Adipose tissue (tissue), 3 donors: ENCODE measurements around the gene COLEC11. TPM values are rescaled to one million over a fixed set of nuclear protein-coding genes. Genes with fewer than 3 reads are reported as not detected.
A peak's percentile ranks its signal among the peaks of the same experiment; 100 is the strongest.

Experiments used
- H3K27ac ChIP-seq: one replicate; pipeline ENCODE4 v1.5.1; 2013; ENCODE audit warnings: low read depth, low read length
- WGBS, 3 donors: extraction: QIAGEN DNeasy Blood & Tissue Kit; methylation state at CpG; one replicate each; pipeline ENCODE4 v1.1.7; 2013; 5-methylcytosine and 5-hydroxymethylcytosine counted together
- polyA plus RNA-seq, 3 donors: library from polyadenylated mRNA; stranded (reverse); fragments of 200-250 nt; gene quantifications; one replicate each; pipeline ENCODE4 v1.2.3, GENCODE V29; 2013
- donor health status: healthy with polysubstance abuse.
- donor health status: Bipolar disorder and iron deficiency.
- donor health status: healthy.

The COLEC11 gene
- polyA plus RNA-seq, 3 donors: 7.9 to 19.6 (median 9.6) TPM

DNA sequence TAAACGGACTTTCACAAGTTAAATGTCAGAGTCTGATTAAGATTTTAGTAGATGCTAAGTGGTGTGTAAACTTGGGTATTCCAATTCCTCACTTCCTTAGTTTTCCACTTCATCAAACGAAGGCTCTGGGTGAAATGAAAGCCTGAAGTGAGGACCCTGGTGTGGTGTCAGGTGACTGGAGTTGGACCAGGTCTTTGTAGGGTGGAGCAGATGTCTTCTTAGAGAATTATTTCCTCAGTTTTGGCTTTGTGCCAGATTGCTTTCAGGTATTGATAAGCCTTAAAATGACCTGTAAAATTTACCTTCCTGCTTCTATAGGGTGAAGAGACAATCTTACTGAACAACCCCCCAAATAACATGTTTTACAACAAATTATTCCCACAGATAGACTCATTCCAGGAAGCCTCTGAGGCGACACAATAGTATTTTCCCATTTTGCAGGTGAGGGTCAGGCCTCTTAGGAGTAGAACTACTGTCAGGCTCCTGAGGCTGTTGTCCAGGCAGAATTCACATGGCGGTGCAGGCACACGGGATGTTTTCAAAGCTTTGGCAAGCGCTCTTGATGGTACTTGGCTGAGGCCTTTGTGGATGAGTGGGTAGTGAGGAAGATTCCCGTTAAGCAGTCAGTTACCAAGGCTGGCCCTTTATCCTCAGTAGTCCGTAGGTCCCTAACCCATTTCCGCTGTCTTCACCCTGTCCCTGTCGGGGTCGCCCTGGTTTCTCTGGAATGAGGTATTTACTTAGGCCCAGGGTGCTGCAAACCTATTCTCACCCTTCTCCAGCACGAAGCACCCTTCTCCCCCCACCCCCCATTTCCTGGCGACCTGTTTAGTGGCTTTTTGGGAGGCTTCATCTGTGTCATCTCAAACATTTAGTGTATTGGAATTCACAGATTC, 13.3 kb upstream of the COLEC11 start:
- 81 to 86% (median 85%) methylated on average over 13 of the region's 13 CpGs for WGBS, 3 donors
- no peak overlapping the region for H3K27ac ChIP-seq

DNA sequence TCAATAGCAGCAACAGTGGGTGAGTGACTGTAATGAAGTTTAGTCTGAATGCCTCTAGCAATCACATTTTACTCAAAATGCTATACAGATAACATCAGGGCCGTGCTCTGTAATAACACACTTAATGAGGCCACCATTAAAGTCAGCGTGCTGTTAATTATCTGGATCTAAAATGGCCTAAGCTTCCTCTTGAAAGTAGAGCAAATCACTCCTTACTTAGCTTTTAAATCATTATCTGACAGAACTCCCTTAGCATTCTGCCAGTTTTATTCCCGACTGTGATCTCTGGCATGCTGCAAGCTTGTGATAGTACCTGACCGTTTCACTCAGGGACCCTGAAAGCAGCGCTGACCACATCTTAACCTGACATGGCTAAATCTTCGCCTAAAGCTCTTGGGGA, 10.8 kb upstream of the COLEC11 start:
- no peak overlapping the region for H3K27ac ChIP-seq
- WGBS, 3 donors: 69 to 79% (median 79%) methylated on average over 6 of the region's 6 CpGs

DNA sequence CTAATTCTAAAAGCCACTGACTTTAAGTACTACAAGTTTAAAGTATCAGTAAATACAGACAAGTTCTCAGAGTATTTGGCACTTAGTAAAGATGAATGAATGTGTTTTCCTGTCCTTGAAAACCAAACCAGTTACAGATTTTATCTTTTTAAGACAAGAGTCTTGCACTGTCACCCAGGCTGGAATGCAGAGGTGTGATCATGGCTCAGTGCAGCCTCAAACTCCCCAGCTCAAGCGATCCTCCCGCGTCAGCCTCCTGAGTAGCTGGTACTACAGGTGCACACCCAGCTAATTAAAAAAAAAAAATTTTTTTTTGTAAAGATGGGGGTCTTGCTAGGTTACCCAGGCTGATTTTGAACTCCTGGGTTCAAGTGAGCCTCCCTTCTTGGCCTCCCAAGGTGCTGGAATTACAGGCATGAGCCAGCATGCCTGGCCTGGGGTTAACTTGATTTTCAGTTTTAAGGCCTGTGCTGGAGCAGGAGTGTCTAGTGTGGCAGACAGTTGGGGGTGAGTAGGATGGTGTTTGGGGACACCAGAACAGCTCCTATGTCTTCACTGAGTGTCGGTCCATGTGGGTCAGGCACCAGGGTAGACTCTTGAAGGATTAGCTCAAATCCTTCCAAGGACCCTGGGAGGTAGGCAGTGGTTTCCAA, 10.2 kb upstream of the COLEC11 start:
- 40 to 71% (median 46%) methylated on average over 4 of the region's 4 CpGs for WGBS, 3 donors
- H3K27ac ChIP-seq: peak overlapping the region; percentile 57

DNA sequence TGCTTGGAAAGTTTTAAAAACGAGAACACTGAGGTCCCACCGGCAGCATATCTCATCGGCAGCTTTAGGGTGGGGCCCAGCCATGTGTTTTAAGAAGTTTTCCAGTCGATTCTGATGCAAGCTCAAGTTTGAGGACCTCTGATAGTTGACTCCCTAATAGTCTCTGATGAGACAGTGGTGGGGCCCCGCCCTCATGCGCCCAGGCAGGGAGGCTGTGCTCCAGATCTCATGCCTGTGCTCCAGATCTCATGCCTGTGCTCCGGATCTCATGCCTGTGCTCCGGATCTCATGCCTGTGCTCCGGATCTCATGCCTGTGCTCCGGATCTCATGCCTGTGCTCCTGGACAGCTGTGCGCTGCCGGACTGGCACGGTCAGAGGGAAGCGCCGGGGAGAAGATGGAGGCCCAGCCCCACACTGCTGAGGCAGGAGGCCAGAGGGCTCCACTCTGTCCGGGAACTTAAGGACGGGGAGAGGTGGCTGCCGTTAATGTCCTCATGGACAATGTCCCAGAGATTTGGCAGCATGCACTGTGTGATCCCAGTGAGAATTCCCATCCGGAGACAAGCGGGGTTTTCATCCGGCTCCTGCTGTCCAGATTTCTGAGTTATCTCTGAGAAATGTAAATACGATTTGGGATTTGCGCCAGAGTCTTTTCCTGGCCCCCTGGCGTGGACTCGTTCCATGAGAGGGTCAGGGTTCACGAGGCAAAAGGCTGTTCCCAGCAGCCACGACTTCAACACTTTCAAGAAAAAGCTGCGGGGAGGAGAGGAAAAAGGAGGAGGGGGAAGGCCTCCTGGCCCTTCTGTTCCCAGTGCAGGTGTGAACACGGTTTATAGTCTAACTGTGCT, 9.4 kb upstream of the COLEC11 start:
- H3K27ac ChIP-seq: peak overlapping the region; percentile 57
- WGBS, 3 donors: 23 to 45% (median 35%) methylated on average over 29 of the region's 29 CpGs

DNA sequence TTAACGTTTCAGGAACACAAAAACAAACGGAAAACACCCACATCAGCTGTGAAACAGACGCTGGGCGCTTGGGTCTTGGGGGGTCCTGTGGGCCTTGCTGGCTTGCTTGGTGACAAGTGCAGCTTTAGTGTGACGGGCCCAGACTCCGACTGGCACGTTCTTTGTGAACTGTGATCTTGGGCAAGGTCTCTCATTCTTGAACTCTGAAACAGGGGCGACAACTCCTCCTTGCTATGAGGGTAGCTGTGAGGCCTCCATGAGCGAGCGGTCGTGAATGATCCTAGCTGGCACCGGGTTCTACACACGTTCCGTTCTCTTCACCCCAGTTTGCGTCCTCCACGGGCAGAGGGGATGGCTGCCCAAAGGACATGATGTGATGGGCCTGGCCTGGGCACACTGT, 8.7 kb upstream of the COLEC11 start:
- no peak overlapping the region for H3K27ac ChIP-seq

DNA sequence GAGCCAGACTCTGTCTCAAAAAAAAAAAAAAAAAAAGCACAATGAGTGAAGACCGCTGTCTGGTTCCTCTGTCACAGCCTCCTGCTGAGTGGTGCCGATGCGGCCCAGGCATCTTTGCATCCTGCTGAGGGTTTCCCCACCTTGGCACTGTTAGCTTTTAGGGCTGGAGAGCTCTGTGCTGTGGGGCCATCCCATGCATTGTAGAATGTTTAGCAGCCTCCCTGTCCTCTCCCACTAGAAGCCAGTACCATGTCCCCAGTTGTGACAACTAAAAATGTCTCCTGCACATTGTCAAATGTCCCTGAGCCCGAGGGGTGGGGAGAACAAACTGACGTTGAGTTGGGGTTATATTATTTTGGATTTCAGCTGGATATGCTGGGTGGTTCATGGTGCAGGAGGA, 7.9 kb upstream of the COLEC11 start:
- 82 to 84% (median 83%) methylated on average over 5 of the region's 5 CpGs for WGBS, 3 donors
- no peak overlapping the region for H3K27ac ChIP-seq

More for the DNA sequence above, 8.7 kb upstream of the COLEC11 start:
- WGBS, 3 donors: 72 to 84% (median 82%) methylated on average over 16 of the region's 16 CpGs

DNA sequence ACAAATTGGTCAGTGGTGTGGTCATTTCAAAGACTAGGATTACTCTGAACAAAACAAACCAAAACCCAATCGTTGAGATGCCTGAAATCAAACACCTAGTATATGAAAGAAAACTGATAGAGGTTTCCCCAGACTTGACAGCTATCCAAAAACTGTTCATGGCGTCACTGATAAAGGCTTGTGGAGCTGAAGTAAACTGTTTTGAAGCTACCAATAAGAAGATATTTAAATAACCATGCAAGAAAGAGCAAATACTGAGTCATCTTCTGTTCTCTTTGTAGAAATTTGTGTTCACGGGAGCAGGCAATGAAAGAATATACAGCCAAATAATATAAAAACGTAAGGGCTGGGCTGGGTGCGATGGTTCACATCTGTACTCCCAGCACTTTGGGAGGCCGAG, 7.5 kb upstream of the COLEC11 start:
- WGBS, 3 donors: 72 to 86% (median 83%) methylated on average over 6 of the region's 6 CpGs
- no peak overlapping the region for H3K27ac ChIP-seq

DNA sequence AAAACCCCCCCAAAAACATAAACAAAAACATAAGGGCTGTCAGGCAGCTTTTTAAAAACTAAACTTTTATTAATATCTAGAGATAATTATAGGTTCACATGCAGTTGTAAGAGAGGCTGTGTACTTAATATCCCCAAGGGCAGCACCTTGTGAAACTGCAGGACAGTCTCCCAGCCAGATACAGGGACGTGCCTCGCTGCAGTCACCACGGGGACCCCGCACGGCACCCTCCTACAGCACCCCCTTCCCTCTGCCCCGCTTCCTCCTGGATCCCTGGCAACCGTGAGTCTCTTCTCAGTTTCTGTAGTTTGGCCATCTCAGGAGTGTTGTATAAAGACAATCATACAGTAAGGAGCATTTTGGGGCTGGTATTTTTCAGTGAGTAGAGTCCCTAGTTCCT, 6.8 kb upstream of the COLEC11 start:
- WGBS, 3 donors: 84 to 93% (median 90%) methylated on average over 7 of the region's 7 CpGs
- H3K27ac ChIP-seq: no peak overlapping the region

DNA sequence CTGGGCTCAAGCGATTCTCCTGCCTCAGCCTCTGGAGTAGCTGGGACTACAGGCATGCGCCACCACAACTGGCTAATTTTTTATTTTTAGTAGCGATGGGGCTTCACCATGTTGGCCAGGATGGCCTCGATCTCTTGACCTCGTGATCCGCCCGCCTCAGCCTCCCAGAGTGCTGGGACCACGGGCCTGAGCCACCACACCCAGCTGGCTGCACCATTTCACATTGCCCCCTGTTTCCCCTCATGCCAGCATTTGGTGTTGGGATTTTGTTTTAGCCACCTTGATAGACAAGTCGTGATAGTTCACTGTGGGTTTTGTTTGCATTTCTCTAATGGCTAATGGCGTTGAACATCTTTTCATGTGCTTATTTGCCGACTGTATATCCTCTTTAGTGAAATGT, 5.8 kb upstream of the COLEC11 start:
- WGBS, 3 donors: 94 to 95% (median 95%) methylated on average over 11 of the region's 11 CpGs
- H3K27ac ChIP-seq: no peak overlapping the region

DNA sequence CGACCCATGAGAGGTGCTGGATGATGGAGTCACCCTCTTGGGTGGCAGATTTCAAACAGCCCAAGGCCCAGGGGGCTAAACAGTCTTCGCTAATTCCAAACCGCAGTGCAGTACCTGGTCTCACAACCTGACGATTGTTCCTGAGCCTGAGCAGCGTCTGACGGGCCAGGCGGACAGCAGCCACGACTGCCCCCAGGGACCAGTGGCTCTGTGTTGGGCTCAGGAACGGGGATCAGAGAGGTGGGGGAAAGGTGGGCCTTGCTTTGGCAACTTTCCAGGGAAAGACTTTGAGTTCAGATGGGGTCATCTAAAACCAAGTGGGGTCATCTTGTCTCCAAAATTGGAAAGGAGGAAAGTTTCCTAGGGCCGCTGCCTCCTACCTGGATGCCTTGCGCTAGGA, 492 bp downstream of the COLEC11 start:
- no peak overlapping the region for H3K27ac ChIP-seq
- 86 to 87% (median 87%) methylated on average over 11 of the region's 11 CpGs for WGBS, 3 donors

DNA sequence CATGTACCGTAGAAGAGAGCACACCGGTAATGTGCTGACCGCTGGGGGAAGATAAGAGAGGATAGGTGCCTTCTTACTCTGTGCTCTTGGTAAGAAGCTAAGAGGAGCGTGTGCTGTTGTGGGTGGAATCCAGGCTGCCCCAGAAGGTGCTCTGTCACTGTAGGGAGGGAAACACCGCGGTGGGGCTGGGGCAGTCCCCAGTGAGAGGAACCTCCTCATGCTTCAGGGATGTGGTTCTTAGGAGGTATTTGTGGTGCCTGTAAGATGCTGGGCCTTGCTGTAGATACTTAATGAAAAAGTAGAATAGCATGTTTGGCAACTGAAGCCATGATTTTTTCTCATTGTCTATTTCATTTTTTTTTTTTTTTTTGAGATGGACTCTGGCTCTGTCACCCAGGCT, 1.1 kb downstream of the COLEC11 start:
- H3K27ac ChIP-seq: no peak overlapping the region
- WGBS, 3 donors: 74 to 81% (median 75%) methylated on average over 6 of the region's 6 CpGs

DNA sequence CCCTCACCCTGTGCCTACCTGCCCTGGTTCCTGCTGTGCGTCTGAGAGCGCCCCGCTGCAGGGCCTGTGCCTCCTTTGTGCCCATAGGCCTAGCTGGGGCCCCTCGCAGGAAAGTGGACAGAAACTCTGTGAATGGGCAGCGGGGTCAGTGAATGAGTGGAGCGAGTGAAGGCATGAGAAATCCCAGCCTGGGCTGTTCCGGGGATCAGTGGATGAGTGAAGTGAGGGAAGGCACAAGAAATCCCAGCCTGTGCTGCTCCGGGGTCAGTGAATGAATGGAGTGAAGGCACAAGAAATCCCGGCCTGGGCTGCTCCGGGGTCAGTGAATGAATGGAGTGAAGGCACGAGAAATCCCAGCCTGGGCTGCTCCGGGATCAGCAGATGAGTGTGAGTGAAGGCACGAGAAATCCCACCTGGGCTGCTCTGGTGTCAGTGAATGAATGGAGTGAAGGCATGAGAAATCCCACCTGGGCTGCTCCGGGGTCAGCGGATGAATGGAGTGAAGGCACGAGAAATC, 2.0 kb downstream of the COLEC11 start:
- H3K27ac ChIP-seq: no peak overlapping the region
- WGBS, 3 donors: 87 to 90% (median 87%) methylated on average over 16 of the region's 16 CpGs

DNA sequence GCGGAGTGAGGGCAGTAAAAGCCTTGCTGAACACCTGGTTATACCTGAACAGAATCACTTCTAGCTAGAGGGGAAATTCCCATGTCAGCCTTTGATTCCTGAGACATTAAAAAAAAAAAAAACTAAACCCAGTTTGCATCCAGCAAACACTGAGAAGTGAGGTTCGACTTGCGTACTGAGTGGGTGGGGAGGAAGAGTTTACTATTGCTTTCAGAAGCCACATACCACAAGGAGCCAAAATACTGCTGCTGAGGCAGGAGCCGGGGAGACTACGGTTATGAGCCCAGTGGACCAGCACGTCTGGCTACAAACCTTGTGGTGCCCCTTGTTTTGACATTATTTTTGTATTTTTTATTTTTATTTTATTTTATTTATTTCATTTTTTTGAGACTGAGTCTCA, 2.7 kb downstream of the COLEC11 start:
- WGBS, 3 donors: 72 to 86% (median 79%) methylated on average over 6 of the region's 6 CpGs
- no peak overlapping the region for H3K27ac ChIP-seq

DNA sequence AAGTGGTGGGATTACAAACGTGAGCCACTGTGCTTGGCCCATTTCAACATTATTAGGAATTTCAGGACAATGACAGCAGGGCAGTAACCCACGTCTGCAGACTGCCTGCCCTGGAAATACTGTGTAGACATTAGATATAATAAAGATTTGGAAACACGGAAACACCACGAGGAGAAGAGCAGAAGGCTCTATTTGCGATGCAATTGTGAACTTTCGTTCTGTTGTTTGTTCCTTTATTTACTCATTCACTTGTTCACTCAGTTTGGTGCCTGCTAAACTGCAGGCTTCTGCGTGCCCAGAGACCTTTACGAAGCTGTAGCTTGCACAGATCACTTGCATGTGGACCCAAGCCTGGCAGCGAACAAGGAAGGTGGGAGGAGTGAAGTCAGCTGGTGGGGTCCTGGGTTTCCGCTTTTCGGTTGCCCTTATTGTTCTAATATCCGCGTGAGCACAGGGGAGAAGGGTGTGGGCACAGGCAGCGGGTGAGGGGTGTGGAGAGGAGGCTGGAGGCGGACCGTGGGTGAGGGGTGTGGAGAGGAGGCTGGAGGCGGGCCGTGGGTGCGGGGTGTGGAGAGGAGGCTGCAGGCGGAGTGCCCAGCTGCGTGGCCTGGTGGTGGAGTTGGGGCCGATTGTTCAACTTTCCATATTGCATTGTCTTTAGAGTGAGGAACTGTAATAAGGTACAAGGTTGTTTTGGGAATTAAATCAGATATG, 3.4 kb downstream of the COLEC11 start:
- H3K27ac ChIP-seq: no peak overlapping the region
- WGBS, 3 donors: 76 to 79% (median 77%) methylated on average over 22 of the region's 22 CpGs

DNA sequence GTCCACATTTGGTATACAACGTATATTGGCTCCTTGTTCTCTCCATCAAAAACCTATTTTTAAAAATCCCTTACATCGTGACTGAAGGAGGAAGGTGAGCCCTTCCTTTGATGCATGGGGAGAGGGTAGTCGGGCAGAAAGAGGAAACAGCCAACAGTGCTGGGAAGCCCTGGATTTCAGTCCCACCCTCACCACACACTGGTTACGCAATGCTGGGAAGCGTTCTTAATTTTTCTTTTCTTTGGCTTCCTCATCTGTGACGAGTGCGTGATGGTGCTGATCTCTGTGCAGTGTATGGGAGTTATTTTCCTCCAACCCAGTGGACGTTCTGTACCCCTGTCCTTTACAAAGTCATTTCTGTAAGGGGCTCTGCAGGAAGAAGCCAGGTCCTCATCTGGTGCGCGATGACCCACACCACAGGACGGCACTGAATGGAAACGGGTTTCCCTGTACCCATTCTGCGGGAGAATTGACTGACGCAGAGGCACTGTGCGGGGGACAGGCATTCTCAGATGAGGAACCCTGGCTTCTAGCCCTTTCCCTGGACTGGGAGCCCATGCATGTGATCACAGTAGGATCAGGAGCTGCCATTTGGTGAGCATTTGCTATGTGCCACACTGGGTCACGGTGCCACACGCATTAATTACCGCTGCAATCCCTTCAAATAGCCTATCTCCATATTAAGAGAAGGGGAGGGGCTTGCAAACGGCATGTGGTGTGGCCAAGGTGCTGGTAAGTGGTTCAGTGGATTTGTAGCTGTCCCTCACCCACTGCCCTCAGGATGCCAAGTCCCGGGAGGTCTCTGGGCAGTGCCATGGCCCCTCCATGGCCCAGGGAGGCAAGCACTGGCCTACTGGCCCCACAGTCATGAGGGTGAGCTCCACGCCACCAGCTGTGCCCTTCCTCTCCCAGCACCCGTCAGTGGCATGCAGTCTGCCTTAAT, 4.3 kb downstream of the COLEC11 start:
- WGBS, 3 donors: 77 to 80% (median 78%) methylated on average over 22 of the region's 22 CpGs
- no peak overlapping the region for H3K27ac ChIP-seq

DNA sequence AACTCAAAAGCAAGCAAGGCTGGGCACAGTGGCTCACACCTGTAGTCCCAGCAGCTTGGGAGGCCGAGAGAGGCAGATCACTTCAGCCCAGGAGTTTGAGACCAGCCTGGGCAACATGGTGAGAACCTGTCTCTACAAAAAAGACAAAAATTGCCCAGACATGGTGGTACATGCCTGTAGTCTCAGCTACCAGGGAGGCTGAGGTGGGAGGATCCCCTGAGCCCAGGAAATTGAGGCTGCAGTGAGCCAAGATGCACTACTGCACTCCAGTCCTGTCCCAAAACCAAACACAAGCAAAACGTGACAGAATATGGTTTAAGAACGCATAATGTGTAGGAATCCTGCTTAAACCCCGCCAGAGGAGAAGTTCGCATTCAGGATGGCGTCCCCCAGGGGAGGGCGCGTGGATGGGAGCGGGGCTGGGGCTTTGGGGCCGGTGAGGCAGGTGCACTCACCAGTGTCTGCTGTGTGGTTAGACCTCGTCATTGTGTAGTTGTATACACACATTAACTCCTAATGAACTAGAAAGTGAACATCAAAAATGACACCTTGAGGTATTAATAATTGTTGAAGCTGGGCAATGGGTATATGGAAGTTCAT, 5.4 kb downstream of the COLEC11 start:
- 78 to 91% (median 90%) methylated on average over 11 of the region's 11 CpGs for WGBS, 3 donors
- H3K27ac ChIP-seq: no peak overlapping the region
